Fibroblast of lung (primary cell): ENCODE measurements around the gene AGBL1. TPM values are rescaled to one million over a fixed set of nuclear protein-coding genes. Genes with fewer than 3 reads are reported as not detected.

Experiments used
- DNase-seq, 2 donors: peaks; one replicate each; pipeline versions ENCODE4 v3.0.0 to v3.0.0-alpha.2; 2010; ENCODE audit warnings: low read depth in 2 of 2
- H2AFZ ChIP-seq: 2 replicates; pipeline ENCODE4 v1.5.1; 2012; ENCODE audit warnings: low read length, control low read depth, inconsistent platforms
- H3K27ac ChIP-seq: 2 replicates; pipeline ENCODE4 v1.5.1; 2011; ENCODE audit warnings: low read length, control low read depth; ENCODE audit not compliant: insufficient read depth
- H3K27me3 ChIP-seq: 2 replicates; pipeline ENCODE4 v1.5.1; 2011; ENCODE audit warnings: mild to moderate bottlenecking, low read length; ENCODE audit not compliant: control insufficient read depth, insufficient read depth
- H3K36me3 ChIP-seq: 2 replicates; pipeline ENCODE4 v1.5.1; 2011; ENCODE audit warnings: low read length; ENCODE audit not compliant: control insufficient read depth, insufficient read depth
- H3K4me1 ChIP-seq: 2 replicates; pipeline ENCODE4 v1.5.1; 2011; ENCODE audit warnings: low read length; ENCODE audit not compliant: control insufficient read depth, insufficient read depth; ENCODE audit errors: extremely low read depth
- H3K4me2 ChIP-seq: 2 replicates; pipeline ENCODE4 v1.5.1; 2011; ENCODE audit warnings: low read length, control low read depth; ENCODE audit not compliant: insufficient read depth; ENCODE audit errors: extremely low read depth
- H3K4me3 ChIP-seq, 4 experiments: fragments of 200-600 bp in 1 of 4; sonication (generic) in 1 of 4; replicated peaks in 1 of 4; 2 replicates each; pipeline ENCODE4 v1.5.1; 2011 to 2016; ENCODE audit warnings: low read length in 4 of 4, low read depth in 3 of 4, mild to moderate bottlenecking in 3 of 4, control low read depth in 2 of 4, inconsistent platforms in 1 of 4, mixed read lengths in 1 of 4; ENCODE audit not compliant: insufficient read depth in 1 of 4; ENCODE audit errors: control extremely low read depth in 1 of 4
- H3K79me2 ChIP-seq: 2 replicates; pipeline ENCODE4 v1.5.1; 2012; ENCODE audit warnings: mild to moderate bottlenecking, low read length, inconsistent platforms; ENCODE audit not compliant: control insufficient read depth, insufficient read depth
- H3K9ac ChIP-seq: 2 replicates; pipeline ENCODE4 v1.5.1; 2011; ENCODE audit warnings: mild to moderate bottlenecking, low read length, control low read depth; ENCODE audit not compliant: insufficient read depth
- H3K9me3 ChIP-seq: 2 replicates; pipeline ENCODE4 v1.5.1; 2012; ENCODE audit warnings: low read depth, low read length; ENCODE audit not compliant: control insufficient read depth, insufficient read depth
- H4K20me1 ChIP-seq: 2 replicates; pipeline ENCODE4 v1.5.1; 2011; ENCODE audit warnings: low read length; ENCODE audit not compliant: control insufficient read depth, insufficient read depth; ENCODE audit errors: extremely low read depth
- EZH2 ChIP-seq: IDR thresholded peaks from 2 replicates; pipeline ENCODE4 v1.5.1; 2012; ENCODE audit warnings: low read length, control low read depth, mild to moderate bottlenecking; ENCODE audit errors: missing control alignments
- polyA plus RNA-seq, 2 donors: library from polyadenylated mRNA; depleted of rRNA in 1 of 2; stranded (reverse) in 1 of 2; unstranded in 1 of 2; fragments of >200 nt; gene quantifications; 2 replicates each; pipeline ENCODE4 v1.2.1, GENCODE V29; 2011 to 2012; ENCODE audit warnings: missing spikeins in 1 of 2
- total RNA-seq: library from RNA; depleted of rRNA; stranded (reverse); fragments of >200 nt; gene quantifications from 2 replicates; pipeline ENCODE4 v1.2.1, GENCODE V29; 2014
- TF ChIP-seq, protein P1 (sequence below), 2 donors: IDR thresholded peaks in 1 of 2; conservative IDR thresholded peaks in 1 of 2; 1 replicate in 1 of 2; 2 replicates in 1 of 2; pipeline ENCODE4 v1.5.1; 2011 to 2012; ENCODE audit warnings: low read length in 2 of 2, control low read depth in 1 of 2, inconsistent platforms in 1 of 2, low read depth in 1 of 2, mild to moderate bottlenecking in 1 of 2

AGBL1 gene
- total and polyA plus RNA-seq, 2 donors (not counting 1 experiment from before 2014, with no cell fraction given), result not detected

- H3K4me1 ChIP-seq, result no peaks in the 10 kb centered on the region
- H3K27me3 ChIP-seq, result no peaks in the 10 kb centered on the region
- no peak overlapping the region for H3K27ac ChIP-seq
- no peaks in the 10 kb centered on the region for H3K9me3 ChIP-seq
- no peak overlapping the region for H3K4me3 ChIP-seq
- H3K9ac ChIP-seq, result no peak overlapping the region
- H2AFZ ChIP-seq, result no peak overlapping the region
- TF ChIP-seq EZH2, result no peak
- TF ChIP-seq, protein P1, sequence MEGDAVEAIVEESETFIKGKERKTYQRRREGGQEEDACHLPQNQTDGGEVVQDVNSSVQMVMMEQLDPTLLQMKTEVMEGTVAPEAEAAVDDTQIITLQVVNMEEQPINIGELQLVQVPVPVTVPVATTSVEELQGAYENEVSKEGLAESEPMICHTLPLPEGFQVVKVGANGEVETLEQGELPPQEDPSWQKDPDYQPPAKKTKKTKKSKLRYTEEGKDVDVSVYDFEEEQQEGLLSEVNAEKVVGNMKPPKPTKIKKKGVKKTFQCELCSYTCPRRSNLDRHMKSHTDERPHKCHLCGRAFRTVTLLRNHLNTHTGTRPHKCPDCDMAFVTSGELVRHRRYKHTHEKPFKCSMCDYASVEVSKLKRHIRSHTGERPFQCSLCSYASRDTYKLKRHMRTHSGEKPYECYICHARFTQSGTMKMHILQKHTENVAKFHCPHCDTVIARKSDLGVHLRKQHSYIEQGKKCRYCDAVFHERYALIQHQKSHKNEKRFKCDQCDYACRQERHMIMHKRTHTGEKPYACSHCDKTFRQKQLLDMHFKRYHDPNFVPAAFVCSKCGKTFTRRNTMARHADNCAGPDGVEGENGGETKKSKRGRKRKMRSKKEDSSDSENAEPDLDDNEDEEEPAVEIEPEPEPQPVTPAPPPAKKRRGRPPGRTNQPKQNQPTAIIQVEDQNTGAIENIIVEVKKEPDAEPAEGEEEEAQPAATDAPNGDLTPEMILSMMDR (conservative IDR thresholded peaks at IDR 0.05 in 1 of 2, IDR thresholded peaks at IDR 0.05 in 1 of 2; ENCODE audit: low read depth in 1 of 2, low read length in 2 of 2), result no peak
- no peaks in the 10 kb centered on the region for H4K20me1 ChIP-seq
- no peak for DNase-seq
- H3K4me2 ChIP-seq, result no peak overlapping the region
- no peaks in the 10 kb centered on the region for H3K79me2 ChIP-seq
- H3K36me3 ChIP-seq, result no peaks in the 10 kb centered on the region
These were observed 569.6 kb downstream of the AGBL1 start for GRCh38 chr15:86649277-86649676.

GRCh38 chr15:86650094-86650493, 570.4 kb downstream of the AGBL1 start:
- Histone ChIP-seq H3K27ac (no peak overlapping the region), H4K20me1 (no peaks in the 10 kb centered on the region), H3K36me3 (no peaks in the 10 kb centered on the region), H3K79me2 (no peaks in the 10 kb centered on the region), H3K4me1 (no peaks in the 10 kb centered on the region), H3K9me3 (no peaks in the 10 kb centered on the region), H3K4me2 (no peak overlapping the region), H3K27me3 (no peaks in the 10 kb centered on the region), H3K9ac (no peak overlapping the region), H2AFZ (no peak overlapping the region), H3K4me3 (no peak overlapping the region)
- no peak for TF ChIP-seq EZH2
- TF ChIP-seq, protein P1 (conservative IDR thresholded peaks at IDR 0.05 in 1 of 2, IDR thresholded peaks at IDR 0.05 in 1 of 2; ENCODE audit: low read depth in 1 of 2, low read length in 2 of 2), result no peak
- peak in 1 of 2 donors; percentile 8 for DNase-seq

GRCh38 chr15:86653344-86654197, 573.9 kb downstream of the AGBL1 start:
- TF ChIP-seq, protein P1 (conservative IDR thresholded peaks at IDR 0.05 in 1 of 2, IDR thresholded peaks at IDR 0.05 in 1 of 2; ENCODE audit: low read depth in 1 of 2, low read length in 2 of 2), result no peak
- H2AFZ ChIP-seq, result no peak overlapping the region
- no peak for DNase-seq
- no peak overlapping the region for H3K9ac ChIP-seq
- H3K4me3 ChIP-seq, result no peak overlapping the region
- no peaks in the 10 kb centered on the region for H4K20me1 ChIP-seq
- no peaks in the 10 kb centered on the region for H3K79me2 ChIP-seq
- H3K4me2 ChIP-seq, result no peak overlapping the region
- H3K36me3 ChIP-seq, result no peaks in the 10 kb centered on the region
- H3K27me3 ChIP-seq, result no peaks in the 10 kb centered on the region
- H3K27ac ChIP-seq, result no peak overlapping the region
- no peaks in the 10 kb centered on the region for H3K4me1 ChIP-seq
- H3K9me3 ChIP-seq, result no peaks in the 10 kb centered on the region
